SK-N-MC (cell line): ENCODE measurements around the gene COMMD1.

ENCODE experiments used
- EZH2 ChIP-seq: fragments of 200-600 bp; sonication (generic); IDR thresholded peaks from one replicate; pipeline ENCODE4 v1.6.1; 2017; ENCODE audit warnings: antibody characterized with exemption
- FOXP2 ChIP-seq: optimal IDR thresholded peaks from 2 replicates; pipeline ENCODE3; 2011; ENCODE audit warnings: mild to moderate bottlenecking, moderate library complexity; ENCODE audit not compliant: insufficient read depth; ENCODE audit errors: extremely low read length, control extremely low read depth
- POLR2AphosphoS5 ChIP-seq: IDR thresholded peaks from 2 replicates; pipeline ENCODE4 v1.6.1; 2012; ENCODE audit warnings: mild to moderate bottlenecking, low read depth, low read length, borderline replicate concordance

GRCh38 chr2:61882850-61883249, 22.6 kb upstream of the COMMD1 start:
- TF ChIP-seq POLR2AphosphoS5 (no peak), EZH2 (no peak), FOXP2 (no peak)
